Epithelial cell of esophagus (primary cell): ENCODE data around the gene PLIN5.

Experiments used
- DNase-seq: peaks from one replicate; pipeline ENCODE4 v3.0.0; 2010; ENCODE audit warnings: low read depth
- H3K4me3 ChIP-seq: 2 replicates; pipeline ENCODE4 v1.5.1; 2011; ENCODE audit warnings: mild to moderate bottlenecking, low read length, control low read depth
- CTCF ChIP-seq: IDR thresholded peaks from 2 replicates; pipeline ENCODE4 v1.5.1; 2011; ENCODE audit warnings: low read depth, mild to moderate bottlenecking, low read length, control low read depth, inconsistent platforms; ENCODE audit not compliant: insufficient read depth; ENCODE audit errors: missing control alignments

PLIN5 gene

GRCh38 chr19:4539169-4539692, 4.2 kb upstream of the PLIN5 start:
- no peak overlapping the region for H3K4me3 ChIP-seq
- TF ChIP-seq CTCF: no peak
- DNase-seq: no peak

GRCh38 chr19:4538601-4538954, 3.6 kb upstream of the PLIN5 start:
- no peak for TF ChIP-seq CTCF
- no peak for DNase-seq
- no peak overlapping the region for H3K4me3 ChIP-seq

GRCh38 chr19:4537953-4538600, 3.1 kb upstream of the PLIN5 start:
- no peak for DNase-seq
- H3K4me3 ChIP-seq: no peak overlapping the region
- TF ChIP-seq CTCF: no peak

GRCh38 chr19:4536798-4537197, 1.8 kb upstream of the PLIN5 start:
- H3K4me3 ChIP-seq: no peak overlapping the region
- DNase-seq: no peak
- TF ChIP-seq CTCF: no peak

- no peak overlapping the region for H3K4me3 ChIP-seq
- TF ChIP-seq CTCF: no peak
- DNase-seq: no peak
These were observed 1.1 kb downstream of the PLIN5 start for GRCh38 chr19:4533835-4534424.

- no peak overlapping the region for H3K4me3 ChIP-seq
- no peak for TF ChIP-seq CTCF
- no peak for DNase-seq
These were observed 1.7 kb downstream of the PLIN5 start for GRCh38 chr19:4533334-4533733.
